H9 (cell line): Measurements from ENCODE around the gene ROR1. TPM values are rescaled to one million over a fixed set of nuclear protein-coding genes. Genes with fewer than 3 reads are reported as not detected.

Experiments used
- DNase-seq: peaks from one replicate; pipeline ENCODE4 v3.0.0-alpha.2; 2017
- H2AFZ ChIP-seq: one replicate; pipeline ENCODE4 v1.6.1; 2013; ENCODE audit warnings: mild to moderate bottlenecking, low read length, control low read depth, moderate library complexity
- H2AK5ac ChIP-seq: 2 replicates; pipeline ENCODE4 v1.6.1; 2013; ENCODE audit warnings: low read length, control low read depth, mixed read lengths; ENCODE audit not compliant: insufficient read length
- H2BK120ac ChIP-seq: one replicate; pipeline ENCODE4 v1.6.1; 2013; ENCODE audit warnings: low read depth, mild to moderate bottlenecking, low read length, control low read depth, inconsistent platforms; ENCODE audit not compliant: poor library complexity, severe bottlenecking
- H2BK12ac ChIP-seq: 2 replicates; pipeline ENCODE4 v1.6.1; 2013; ENCODE audit warnings: low read length, control low read depth, mixed read lengths, low read depth; ENCODE audit not compliant: insufficient read length
- H2BK15ac ChIP-seq: 2 replicates; pipeline ENCODE4 v1.6.1; 2013; ENCODE audit warnings: low read depth, low read length, control low read depth
- H2BK20ac ChIP-seq: one replicate; pipeline ENCODE4 v1.6.1; 2013; ENCODE audit warnings: low read depth, mild to moderate bottlenecking, low read length, control low read depth, inconsistent platforms; ENCODE audit not compliant: poor library complexity, severe bottlenecking
- H2BK5ac ChIP-seq: 2 replicates; pipeline ENCODE4 v1.6.1; 2013; ENCODE audit warnings: low read length, control low read depth, mixed read lengths; ENCODE audit not compliant: insufficient read length
- H3K14ac ChIP-seq: 2 replicates; pipeline ENCODE4 v1.6.1; 2013; ENCODE audit warnings: low read length, control low read depth; ENCODE audit not compliant: insufficient read depth
- H3K18ac ChIP-seq: 2 replicates; pipeline ENCODE4 v1.6.1; 2013; ENCODE audit warnings: low read depth, mild to moderate bottlenecking, mixed read lengths, low read length, control low read depth; ENCODE audit not compliant: insufficient read length
- H3K23ac ChIP-seq: 2 replicates; pipeline ENCODE4 v1.6.1; 2013; ENCODE audit warnings: low read length, control low read depth, mixed read lengths, low read depth; ENCODE audit not compliant: insufficient read length
- H3K23me2 ChIP-seq: 2 replicates; pipeline ENCODE4 v1.6.1; 2013; ENCODE audit warnings: low read depth, mild to moderate bottlenecking, mixed read lengths, low read length, control low read depth; ENCODE audit not compliant: insufficient read length, poor library complexity, severe bottlenecking
- H3K27ac ChIP-seq: 2 replicates; pipeline ENCODE4 v1.5.1; 2013; ENCODE audit warnings: low read length, control low read depth, mixed read lengths, low read depth; ENCODE audit not compliant: insufficient read length
- H3K27me3 ChIP-seq: 2 replicates; pipeline ENCODE4 v1.6.1; 2013; ENCODE audit warnings: low read length, control low read depth, inconsistent platforms; ENCODE audit not compliant: insufficient read depth
- H3K4ac ChIP-seq: 2 replicates; pipeline ENCODE4 v1.6.1; 2013; ENCODE audit warnings: low read depth, mild to moderate bottlenecking, control low read depth, inconsistent platforms, low read length, moderate library complexity
- H3K4me1 ChIP-seq: 2 replicates; pipeline ENCODE4 v1.6.1; 2013; ENCODE audit warnings: low read length, control low read depth, inconsistent platforms; ENCODE audit not compliant: insufficient read depth
- H3K4me2 ChIP-seq: 2 replicates; pipeline ENCODE4 v1.6.1; 2013; ENCODE audit warnings: low read length, control low read depth, mixed read lengths; ENCODE audit not compliant: insufficient read length, insufficient read depth
- H3K56ac ChIP-seq: 2 replicates; pipeline ENCODE4 v1.6.1; 2013; ENCODE audit warnings: low read depth, mild to moderate bottlenecking, mixed read lengths, low read length, control low read depth; ENCODE audit not compliant: insufficient read length
- H3K79me1 ChIP-seq: 2 replicates; pipeline ENCODE4 v1.6.1; 2013; ENCODE audit warnings: low read depth, mild to moderate bottlenecking, moderate library complexity, low read length, control low read depth, inconsistent platforms; ENCODE audit not compliant: insufficient read depth, poor library complexity, severe bottlenecking
- H3K79me2 ChIP-seq: 2 replicates; pipeline ENCODE4 v1.6.1; 2013; ENCODE audit warnings: low read length, control low read depth, inconsistent platforms; ENCODE audit not compliant: insufficient read depth
- H3K9ac ChIP-seq: 2 replicates; pipeline ENCODE4 v1.6.1; 2013; ENCODE audit warnings: low read length, control low read depth, mixed read lengths; ENCODE audit not compliant: insufficient read length; ENCODE audit errors: extremely low read depth
- H3K9me3 ChIP-seq: one replicate; pipeline ENCODE4 v1.6.1; 2013; ENCODE audit warnings: low read depth, low read length, inconsistent platforms; ENCODE audit not compliant: control insufficient read depth
- H3T11ph ChIP-seq: one replicate; pipeline ENCODE4 v1.6.1; 2013; ENCODE audit warnings: mild to moderate bottlenecking, low read length, control low read depth, inconsistent platforms
- H4K20me1 ChIP-seq: one replicate; pipeline ENCODE4 v1.6.1; 2013; ENCODE audit not compliant: control insufficient read depth, insufficient read length, insufficient read depth
- H4K5ac ChIP-seq: 2 replicates; pipeline ENCODE4 v1.6.1; 2013; ENCODE audit warnings: low read depth, mild to moderate bottlenecking, mixed read lengths, low read length, control low read depth; ENCODE audit not compliant: insufficient read length
- H4K8ac ChIP-seq: replicated peaks from 2 replicates; pipeline ENCODE4 v1.6.1; 2013; ENCODE audit warnings: low read length, control low read depth, mixed read lengths, low read depth; ENCODE audit not compliant: insufficient read length
- H4K91ac ChIP-seq: 2 replicates; pipeline ENCODE4 v1.6.1; 2013; ENCODE audit warnings: low read depth, mild to moderate bottlenecking, moderate library complexity, mixed read lengths, low read length, control low read depth; ENCODE audit not compliant: insufficient read length
- H3K27ac Mint-ChIP-seq, 3 experiments: 2 replicates in 2 of 3; 3 replicates in 1 of 3; pipeline ENCODE4 v1.8.0; 2020 to 2021; ENCODE audit warnings: mixed read lengths in 3 of 3, mild to moderate bottlenecking in 1 of 3, moderate library complexity in 1 of 3
- H3K27me3 Mint-ChIP-seq: 2 replicates; pipeline ENCODE4 v1.8.0; 2021; ENCODE audit warnings: low read depth, mild to moderate bottlenecking, moderate library complexity, mixed read lengths
- H3K36me3 Mint-ChIP-seq, 3 experiments: 2 replicates in 2 of 3; 3 replicates in 1 of 3; pipeline ENCODE4 v1.8.0; 2020 to 2021; ENCODE audit warnings: low read depth in 3 of 3, mixed read lengths in 3 of 3; ENCODE audit not compliant: insufficient read depth in 1 of 3
- H3K4me1 Mint-ChIP-seq, 2 experiments: 2 replicates each; pipeline ENCODE4 v1.8.0; 2020; ENCODE audit warnings: mixed read lengths in 2 of 2
- H3K4me3 Mint-ChIP-seq, 2 experiments: 2 replicates in 1 of 2; 3 replicates in 1 of 2; pipeline ENCODE4 v1.8.0; 2020 to 2021; ENCODE audit warnings: mild to moderate bottlenecking in 2 of 2, mixed read lengths in 2 of 2, moderate library complexity in 1 of 2
- H3K9me3 Mint-ChIP-seq, 2 experiments: 2 replicates in 1 of 2; 3 replicates in 1 of 2; pipeline ENCODE4 v1.8.0; 2020; ENCODE audit warnings: mild to moderate bottlenecking in 2 of 2, mixed read lengths in 2 of 2, moderate library complexity in 1 of 2
- WGBS: extraction: QIAGEN DNeasy Blood & Tissue Kit; methylation state at CpG from one replicate; pipeline ENCODE4 v1.1.7; 2013; ENCODE audit warnings: missing lambda C conversion rate, low lambda C conversion rate, mixed read lengths; ENCODE audit not compliant: insufficient read length; ENCODE audit errors: extremely low coverage; 5-methylcytosine and 5-hydroxymethylcytosine counted together
- total RNA-seq: library from RNA; stranded (reverse); gene quantifications from 2 replicates; pipeline ENCODE4 v1.2.1, GENCODE V29; 2021
- TF ChIP-seq, protein P1 (sequence below): fragments of 200-600 bp; sonication (generic); conservative IDR thresholded peaks from 3 replicates; pipeline ENCODE4 v1.8.0; 2021; ENCODE audit warnings: antibody characterized with exemption, mild to moderate bottlenecking

Gene ROR1
- total RNA-seq, 1 experiment from 2014 or later: 75.9 TPM

DNA sequence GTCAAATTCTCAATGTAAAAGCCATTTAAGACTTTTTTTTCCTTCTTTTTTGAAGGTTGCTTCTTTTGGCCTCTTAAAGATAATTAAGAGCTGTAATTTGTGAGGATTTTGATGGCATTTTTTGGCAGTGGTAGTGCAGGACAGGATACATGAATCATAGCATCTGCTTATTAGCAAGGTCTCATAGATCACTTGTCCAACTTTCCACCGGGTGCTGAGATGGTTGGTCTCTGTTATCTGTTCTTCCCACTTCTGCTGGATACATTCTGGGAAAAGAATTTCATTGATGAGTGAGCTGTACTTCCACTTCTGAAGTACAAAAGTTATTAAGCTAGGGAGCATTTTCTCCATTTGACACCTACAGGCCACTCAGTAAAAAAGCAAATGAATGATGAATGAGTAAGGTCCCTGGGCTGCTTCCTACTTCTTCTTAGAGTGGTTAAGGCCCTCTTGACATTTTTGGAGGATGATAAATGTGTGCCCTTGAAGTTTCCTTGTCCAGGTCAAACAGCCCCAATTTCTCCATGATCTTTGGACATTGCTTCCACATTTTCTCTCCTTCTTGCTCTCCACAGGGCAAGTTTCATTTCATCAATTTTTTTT, 100.6 kb downstream of the ROR1 start:
- TF ChIP-seq, protein P1, sequence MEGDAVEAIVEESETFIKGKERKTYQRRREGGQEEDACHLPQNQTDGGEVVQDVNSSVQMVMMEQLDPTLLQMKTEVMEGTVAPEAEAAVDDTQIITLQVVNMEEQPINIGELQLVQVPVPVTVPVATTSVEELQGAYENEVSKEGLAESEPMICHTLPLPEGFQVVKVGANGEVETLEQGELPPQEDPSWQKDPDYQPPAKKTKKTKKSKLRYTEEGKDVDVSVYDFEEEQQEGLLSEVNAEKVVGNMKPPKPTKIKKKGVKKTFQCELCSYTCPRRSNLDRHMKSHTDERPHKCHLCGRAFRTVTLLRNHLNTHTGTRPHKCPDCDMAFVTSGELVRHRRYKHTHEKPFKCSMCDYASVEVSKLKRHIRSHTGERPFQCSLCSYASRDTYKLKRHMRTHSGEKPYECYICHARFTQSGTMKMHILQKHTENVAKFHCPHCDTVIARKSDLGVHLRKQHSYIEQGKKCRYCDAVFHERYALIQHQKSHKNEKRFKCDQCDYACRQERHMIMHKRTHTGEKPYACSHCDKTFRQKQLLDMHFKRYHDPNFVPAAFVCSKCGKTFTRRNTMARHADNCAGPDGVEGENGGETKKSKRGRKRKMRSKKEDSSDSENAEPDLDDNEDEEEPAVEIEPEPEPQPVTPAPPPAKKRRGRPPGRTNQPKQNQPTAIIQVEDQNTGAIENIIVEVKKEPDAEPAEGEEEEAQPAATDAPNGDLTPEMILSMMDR: 0 out of 3 replicates have a peak, but pooled peaks have one; percentile 7
- no peak overlapping the region for H3K4me3 Mint-ChIP-seq
- Histone ChIP-seq H4K20me1 (no peaks in the 10 kb centered on the region), H2BK20ac (no peak overlapping the region), H3K23me2 (no peaks in the 10 kb centered on the region), H4K91ac (no peak overlapping the region), H3K9me3 (no peaks in the 10 kb centered on the region), H2BK12ac (no peak overlapping the region), H2AFZ (no peak overlapping the region), H3K4me1 (peaks cover 22% of the 10 kb centered on the region), H3K4ac (no peak overlapping the region), H3T11ph (no peak overlapping the region), H3K79me1 (peaks cover 20% of the 10 kb centered on the region), H2BK120ac (no peak overlapping the region), H2BK5ac (no peak overlapping the region), H3K18ac (no peak overlapping the region), H2BK15ac (no peak overlapping the region), H3K9ac (no peak overlapping the region), H3K56ac (no peak overlapping the region), H4K8ac (no peak overlapping the region), H3K23ac (no peak overlapping the region), H3K27me3 (no peaks in the 10 kb centered on the region), H3K27ac (no peak overlapping the region), H3K4me2 (no peak overlapping the region), H2AK5ac (no peak overlapping the region), H4K5ac (no peak overlapping the region), H3K79me2 (peaks cover 38% of the 10 kb centered on the region), H3K14ac (no peak overlapping the region)
- H3K36me3 Mint-ChIP-seq: no peaks in the 10 kb centered on the region; a peak in 1 of 7 replicates
- H3K27ac Mint-ChIP-seq: no peak overlapping the region; a peak in 1 of 7 replicates
- no peaks in the 10 kb centered on the region for H3K27me3 Mint-ChIP-seq
- H3K9me3 Mint-ChIP-seq: no peaks in the 10 kb centered on the region; a peak in 1 of 5 replicates
- no CpG with 5 or more reads among the region's 1 CpG for WGBS
- no peak for DNase-seq
- H3K4me1 Mint-ChIP-seq: peaks cover 63 to 83% of the 10 kb centered on the region in 2 experiments
